ENCODE data around the gene NME4.
"Not testable (repeated sequence)": the region's sequence is repeated elsewhere in the genome, so short reads cannot be mapped to it uniquely, and the experiment has no call there.

Gene NME4

DNA sequence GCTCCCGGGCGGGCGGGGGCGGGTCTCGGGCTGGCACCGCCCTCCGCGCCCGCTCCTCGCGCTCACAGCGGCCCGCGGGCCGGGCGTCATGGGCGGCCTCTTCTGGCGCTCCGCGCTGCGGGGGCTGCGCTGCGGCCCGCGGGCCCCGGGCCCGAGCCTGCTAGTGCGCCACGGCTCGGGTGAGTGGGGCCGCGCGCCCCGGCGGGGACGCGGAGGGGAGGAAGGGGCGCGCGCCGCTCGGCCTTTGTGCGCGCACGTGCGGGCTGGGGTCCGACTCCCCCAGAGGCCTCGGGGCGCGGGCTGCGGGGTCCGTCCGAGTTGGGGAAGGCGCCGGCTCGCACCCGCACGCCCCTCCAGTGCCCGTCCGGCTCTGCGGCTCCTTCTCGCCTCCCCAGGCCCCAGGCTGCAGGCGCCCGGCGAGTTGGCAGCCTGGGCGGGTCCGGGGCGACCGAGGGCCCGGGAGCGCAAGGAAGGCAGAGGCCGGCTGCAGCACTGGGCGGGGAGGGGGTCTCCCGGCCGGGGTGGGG, at the start of gene NME4:
Gene NME4 (plus strand): TSS at position 65 of the 527 bp plus-strand sequence. CDS start 24 bp downstream, at position 89.
- FAIRE-seq = no peak

DNA sequence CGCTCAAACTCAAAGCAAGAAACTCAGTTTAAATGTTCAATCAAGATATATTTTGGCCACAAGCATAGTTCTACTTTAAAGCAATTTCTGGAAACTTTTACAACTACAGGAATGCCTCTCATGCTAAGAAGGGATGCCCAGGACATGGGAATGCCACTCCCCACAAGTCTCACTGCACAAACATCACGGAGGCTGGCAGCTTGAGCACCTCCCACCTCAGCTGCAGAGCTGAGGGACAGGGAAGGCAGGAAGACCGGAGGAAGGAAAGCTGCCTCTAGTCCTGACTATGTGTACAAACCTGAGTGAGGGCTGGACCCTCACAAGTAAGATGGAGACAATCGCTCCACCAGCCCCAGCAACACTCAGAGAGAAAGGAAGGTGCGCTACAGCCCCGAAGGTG, 49.8 kb upstream of the NME4 start:
- FAIRE-seq = no peak

DNA sequence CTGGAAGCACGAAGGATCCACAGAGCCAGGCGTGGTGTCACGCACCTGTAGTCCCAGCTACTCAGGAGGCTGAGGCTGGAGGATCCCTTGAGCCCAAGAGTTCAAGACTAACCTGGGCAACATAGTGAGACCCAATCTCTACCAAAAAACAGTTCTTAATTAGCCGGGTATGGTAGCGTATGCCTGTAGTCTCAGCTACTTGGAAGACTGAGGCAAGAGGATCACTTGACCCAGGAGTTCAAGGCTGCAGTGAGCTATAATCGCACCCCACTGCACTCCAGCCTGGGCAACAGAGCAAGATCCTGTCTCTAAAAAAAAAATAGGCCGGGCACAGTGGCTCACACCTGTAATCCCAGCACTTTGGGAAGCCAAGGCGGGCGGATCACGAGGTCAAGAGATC, 48.5 kb upstream of the NME4 start:
- FAIRE-seq = not testable (repeated sequence)

DNA sequence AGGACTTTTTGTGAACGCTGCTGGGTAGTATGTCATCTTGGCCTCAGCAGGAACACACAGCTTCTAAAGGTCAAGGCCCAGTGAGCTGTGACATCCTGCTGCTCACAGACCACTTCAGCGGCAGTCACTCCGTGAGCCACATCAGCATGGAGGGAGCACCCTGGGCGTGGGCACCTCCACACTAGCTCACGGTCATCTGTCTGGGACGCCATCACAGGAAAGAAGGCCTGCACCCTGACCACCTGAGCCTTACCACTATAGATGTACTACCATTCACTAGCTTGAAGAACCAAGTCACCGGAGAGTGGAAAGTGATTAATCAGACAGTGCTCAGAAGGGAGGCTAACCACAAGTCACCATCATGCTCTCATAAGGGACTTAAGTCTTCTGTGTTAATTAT, 47.8 kb upstream of the NME4 start:
- no peak for FAIRE-seq

DNA sequence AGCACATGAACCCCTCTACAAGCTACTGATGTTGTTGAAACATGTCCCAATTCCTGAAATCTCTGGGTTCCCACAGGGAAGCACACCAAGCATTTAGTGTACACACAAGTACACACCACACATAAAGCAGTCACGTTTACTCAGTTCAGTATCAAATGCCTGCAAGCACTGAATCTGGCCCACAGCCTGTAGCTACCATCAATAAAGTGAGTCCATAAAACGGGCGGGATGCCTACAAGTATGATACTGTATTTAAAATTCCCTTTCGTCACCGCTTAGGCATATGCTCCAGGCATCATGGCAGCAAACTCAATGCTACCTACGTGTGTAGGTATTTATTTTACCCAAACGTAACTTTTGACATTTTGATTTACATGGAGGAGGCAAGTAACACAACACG, 46.8 kb upstream of the NME4 start:
- FAIRE-seq = no peak

DNA sequence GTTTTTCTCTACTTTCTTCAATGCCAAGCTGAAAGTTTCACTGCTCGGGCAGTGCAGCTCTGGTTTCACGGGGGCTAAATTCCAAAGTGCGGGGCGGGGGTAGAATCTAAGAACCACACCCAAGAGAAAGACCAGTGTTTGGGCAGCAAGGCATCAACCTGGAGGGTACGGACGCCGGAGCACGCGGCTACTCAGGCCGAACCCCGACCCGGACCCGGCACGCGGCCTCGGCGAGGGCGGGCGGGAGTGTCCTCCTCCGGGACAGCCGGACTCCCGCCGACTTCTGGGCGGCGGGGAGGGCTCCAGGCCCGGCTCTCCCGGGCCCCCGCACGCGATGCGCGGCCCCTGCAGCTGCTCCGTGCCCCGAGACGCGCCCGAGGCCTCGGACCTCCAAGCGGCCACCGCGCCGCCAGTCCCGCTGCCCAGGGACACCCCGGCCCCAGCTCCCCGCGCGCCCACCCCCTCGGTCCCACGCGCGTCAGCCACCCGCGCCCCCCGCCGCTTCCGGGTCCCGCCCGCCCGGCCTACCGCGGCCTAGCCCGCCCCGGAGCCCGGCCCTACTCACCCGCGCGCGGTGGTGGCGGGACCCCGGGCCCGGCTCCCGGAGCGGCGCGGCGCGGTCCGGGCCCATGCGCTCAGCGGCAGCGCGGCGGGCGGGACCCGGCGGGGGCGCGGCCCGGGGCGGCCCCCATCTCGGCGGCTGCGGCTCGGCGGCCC, 45.0 kb upstream of the NME4 start:
- FAIRE-seq = no peak

DNA sequence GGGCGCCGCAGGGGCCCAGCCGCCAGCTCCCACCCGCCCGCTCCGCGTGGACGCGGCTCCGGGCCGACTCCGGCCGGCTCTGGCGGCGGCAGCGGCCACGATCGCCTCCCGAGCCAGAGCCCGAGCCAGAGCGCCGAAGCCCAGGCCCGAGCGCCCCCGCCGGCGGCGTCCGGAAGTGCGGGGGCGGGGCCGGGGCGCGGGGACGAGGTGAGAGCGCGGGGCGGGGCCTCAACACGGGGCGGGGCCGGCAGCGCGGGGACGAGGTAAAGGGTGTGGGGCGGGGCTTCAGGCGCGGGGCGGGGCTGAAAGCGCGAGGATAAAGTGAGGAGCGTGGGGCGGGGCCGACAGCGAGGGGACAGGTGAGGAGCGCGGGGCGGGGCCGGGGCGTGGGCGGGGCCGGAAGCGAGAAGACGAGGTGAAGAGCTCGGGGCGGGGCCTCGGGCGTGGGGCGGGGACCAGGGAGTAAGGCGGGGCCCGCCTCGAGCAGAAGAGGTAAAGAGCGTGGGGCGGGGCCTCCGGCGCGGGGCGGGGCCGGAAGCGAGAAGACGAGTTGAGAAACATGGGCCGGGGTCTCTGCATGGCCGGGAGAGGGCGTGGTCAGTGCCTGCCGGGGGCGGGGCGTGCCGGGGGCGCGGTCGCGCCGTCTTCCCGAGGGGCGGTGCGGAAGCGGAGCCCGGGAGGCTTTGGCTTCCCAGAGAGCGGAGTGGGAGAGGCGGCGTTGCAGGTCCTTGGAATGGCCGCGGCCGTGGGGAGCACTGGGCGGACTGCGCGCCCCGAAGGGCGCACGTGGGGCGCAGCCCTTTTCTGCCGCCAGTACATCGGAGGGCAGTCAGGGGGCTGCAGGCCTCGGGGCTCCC, 44.2 kb upstream of the NME4 start, which contains the start of gene AXIN1:
Gene AXIN1 (minus strand): TSS at position 177 of the 857 bp plus-strand sequence. CDS start 5,698 bp downstream, outside the sequence.
- no peak for FAIRE-seq

DNA sequence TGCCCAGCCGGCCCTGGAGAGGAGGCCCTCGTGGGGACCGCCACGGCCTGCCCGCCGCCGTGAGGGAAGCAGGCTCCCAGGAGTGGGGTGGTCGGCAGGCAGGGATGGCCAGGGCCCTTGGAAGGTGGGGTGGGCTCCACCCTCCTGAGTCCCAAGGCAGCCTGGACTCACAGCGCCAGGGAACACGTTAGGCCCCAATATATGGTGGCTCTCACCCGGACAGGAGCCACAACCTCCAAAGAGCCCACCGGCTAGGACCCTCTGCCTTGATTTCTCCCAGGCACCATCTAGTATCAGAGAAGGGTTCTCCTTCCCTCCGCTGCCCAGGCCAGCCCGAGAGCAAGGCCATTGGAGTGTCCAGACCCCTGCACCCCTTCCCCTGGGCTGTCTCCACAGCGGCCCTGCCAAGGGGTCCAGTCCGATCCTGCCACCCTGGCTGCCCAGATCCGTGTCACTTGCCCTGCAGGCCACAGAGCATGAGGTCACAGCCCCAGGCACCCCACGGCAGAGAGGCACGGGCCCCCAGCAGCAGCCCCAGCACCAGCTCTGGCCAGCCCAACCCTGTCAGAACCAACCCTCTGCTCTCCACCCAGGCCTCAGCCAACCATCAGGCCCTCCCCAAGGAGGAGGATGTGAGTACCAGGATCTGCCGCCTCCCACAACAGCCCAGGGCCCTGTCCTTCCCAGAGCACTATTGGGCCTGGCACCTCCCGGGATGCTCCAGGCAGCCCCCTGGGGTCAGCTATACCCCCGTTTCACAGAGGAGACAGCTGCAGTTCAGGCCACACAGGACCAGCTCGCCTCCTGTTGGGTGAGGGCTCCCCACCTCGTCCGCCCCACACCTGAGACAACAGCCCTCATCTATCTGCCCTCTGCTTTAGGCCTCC, 43.4 kb upstream of the NME4 start:
- FAIRE-seq = no peak

DNA sequence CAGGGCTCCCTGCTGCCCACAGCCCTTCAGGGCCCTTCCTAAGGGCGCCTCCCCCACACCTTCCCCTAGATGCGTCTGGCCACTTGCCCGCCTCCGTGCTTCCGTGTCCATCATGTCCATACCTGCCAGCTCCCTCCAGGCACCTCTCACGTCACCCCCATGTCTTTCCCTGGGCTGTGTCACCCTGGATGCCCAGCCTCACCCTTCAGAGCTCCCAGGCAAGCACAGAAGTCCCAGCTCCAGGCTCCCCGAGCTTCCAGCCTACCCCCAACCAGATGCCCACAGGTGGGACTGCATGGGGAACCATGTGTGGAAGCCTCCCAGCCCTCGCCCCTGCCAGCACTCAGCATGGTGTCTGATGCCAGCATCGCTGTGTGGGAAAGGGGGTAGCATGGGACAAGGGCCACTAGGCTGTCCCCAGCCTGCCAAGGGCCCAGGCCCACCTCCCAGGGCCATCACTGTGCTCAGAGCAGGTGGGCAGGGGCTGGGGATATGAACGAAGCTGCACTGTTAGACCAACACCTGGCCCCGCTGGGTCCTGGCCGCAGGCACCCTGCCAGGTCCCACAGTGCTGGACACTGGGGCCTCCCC, 42.6 kb upstream of the NME4 start:
- no peak for FAIRE-seq

DNA sequence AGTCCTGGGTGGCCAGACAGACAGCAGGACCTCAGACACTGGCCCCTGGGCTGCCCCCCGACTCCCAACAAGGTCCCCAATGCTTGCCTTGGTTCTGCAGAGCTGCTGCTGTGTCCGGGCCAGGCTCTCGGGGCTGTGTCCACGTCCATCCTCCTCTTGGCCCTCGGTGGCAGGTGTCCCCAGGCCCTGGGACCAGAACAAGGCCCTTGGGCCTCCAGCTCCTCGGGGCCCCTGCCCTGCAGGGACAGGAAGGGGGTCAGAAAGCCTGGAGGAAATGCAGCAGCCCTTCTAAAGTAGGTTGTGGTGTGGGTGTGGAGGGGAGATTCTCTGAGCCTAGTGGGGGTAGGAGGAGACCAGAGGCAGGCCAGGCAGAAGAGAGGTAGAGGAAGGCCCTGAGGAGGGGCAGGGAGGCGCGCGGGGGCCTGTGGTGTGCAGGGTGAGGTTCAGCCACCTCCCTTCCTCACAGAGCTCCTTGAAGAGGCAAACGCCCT, 42.0 kb upstream of the NME4 start:
- no peak for FAIRE-seq

DNA sequence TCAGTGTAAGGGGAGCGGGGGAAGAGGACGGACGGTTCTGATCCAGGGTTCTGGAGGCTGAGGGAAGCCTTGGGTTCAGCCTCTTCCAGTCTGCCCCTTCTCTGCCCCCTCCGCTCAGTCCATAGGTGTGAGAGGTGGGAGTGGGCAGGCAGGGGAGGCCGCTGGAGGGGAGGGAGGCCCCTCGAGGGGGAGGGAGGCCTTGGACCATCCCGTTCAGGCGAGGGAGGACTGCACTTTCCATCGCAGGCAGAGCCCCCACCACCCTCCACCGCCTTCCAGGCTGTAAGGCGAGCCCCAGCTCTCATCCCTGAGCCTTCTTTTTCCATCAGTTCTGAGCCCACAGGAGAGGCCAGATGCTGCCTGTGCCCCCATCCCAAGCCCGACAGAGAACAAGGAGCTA, 40.3 kb upstream of the NME4 start:
- no peak for FAIRE-seq

DNA sequence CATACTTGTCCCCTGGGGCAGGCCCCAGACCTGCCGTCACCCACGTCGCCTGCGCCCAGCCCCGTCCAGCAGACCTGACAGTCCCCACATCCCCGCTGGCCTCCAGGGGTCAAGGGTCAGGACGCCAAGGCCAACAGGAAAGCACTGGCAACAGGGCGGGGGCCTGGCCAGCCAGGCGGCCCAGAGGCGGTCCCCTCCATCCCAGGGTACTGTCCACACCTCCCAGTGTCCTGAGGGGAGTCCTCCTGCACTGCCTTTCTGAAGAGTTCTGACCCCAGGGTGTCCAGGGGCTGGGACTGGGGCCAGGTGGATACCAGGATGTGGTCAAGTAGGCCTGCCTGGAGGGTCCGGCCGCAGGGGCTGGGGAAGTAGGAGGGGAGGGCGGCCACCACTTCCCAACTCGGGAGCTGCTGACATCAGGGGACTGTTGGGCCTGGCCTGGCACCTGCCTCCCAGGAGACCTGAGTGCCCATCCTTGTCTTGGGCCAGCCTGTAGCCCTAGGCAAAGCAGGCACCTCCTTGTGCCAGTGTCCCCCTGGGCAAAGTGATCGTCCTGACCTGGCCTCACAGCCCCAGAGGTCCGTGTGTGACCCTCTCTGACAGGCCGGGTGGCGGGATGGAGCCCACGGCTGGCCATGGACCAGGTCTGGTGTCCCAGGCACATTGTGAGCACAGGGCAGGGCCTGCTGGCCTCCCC, 37.8 kb upstream of the NME4 start:
- no peak for FAIRE-seq

DNA sequence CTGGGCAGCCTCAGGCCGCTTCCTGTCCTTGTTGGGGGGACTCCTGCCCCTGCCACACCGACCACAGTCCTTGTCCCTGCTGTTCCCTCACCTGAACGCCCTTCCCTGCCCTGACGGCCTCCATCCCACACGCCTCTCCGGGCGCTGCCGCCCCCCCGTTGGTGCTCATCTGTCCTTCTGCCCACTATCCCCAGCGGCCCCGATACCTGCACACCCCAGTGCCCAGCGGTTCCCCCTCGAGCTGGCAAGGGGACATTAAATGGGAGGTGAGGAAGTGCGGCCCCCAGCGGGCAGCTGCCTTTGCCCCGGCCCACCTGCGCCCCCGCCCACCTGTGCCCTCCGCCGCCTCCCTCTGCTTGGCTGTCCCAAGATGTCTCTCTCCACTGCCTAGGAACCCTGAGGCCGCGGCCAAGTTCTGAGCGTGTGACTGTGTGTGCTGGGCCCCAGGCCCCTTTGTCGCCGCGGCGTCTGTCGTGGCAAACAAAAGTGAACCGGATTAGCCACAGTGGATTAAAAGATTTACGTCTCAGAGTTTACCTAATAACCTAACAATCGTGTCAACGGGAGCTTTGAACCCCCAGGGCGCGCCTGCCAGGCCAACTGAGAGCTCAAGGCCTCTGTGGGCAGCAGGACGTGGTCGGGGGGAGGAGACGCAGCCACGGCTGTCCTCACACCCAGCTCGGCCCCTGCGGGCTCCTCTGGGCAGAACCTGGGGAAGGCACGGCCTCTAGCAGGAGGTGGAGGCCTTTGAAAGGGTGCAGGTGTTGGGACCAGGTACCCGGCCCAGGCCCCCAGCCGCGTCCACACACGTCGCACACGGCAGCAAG, 36.9 kb upstream of the NME4 start:
- no peak for FAIRE-seq

DNA sequence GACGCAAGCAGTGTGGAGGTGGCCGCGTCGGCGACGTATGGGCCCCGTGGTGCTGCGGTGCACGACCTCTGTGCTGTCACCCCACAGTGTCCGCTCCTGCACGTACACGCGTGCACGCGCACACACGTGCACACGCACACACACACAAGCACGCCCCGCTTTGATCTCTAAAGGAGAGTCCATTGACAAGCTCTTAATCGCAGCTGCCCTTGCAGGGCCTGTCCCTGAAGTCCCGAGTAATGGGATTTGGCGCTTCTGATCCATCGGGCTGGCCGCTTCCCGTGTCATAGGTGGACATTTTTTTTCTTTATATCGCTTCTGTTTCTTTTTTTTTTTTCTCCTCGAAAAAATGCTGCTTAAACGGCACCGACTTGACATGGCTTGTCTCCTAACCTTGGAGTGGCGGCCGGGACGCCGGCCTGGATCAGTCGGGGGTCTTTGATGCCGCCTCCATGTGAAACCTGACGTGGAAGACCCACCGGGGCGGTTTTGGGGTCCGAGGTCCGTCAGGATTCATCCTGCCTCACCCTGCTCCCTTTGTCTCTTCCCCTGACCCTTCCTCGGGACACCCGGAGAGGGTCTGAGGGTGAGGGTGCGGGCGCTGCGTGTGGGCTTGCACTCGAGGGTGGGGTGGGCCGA, 36.2 kb upstream of the NME4 start:
- FAIRE-seq = no peak

DNA sequence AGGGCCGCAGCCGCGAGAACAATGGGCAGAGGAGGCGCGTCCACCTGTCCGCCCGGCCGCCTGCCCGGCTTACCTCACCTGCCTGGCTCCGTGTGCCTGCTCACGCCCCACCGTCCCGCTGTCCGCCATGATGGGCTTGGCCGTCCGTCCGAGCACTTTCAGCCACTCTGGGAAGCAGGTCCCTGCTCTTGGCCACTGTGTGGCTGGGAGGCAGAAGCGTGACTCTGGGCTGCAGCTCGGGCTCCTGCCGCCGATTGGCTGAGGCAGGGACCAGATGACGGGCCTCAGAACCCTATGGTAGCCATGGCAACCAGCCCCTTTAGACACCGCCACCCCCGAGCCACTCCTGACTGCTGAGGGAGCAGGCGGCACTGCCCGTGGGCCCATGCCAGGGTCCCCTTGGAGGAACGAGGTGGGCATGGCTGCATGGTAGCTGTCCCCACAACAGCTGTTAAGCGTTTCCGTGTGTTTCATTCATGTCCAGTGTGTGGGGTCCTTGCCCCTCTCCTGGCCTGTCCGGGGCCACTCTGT, 35.6 kb upstream of the NME4 start:
- FAIRE-seq = no peak

DNA sequence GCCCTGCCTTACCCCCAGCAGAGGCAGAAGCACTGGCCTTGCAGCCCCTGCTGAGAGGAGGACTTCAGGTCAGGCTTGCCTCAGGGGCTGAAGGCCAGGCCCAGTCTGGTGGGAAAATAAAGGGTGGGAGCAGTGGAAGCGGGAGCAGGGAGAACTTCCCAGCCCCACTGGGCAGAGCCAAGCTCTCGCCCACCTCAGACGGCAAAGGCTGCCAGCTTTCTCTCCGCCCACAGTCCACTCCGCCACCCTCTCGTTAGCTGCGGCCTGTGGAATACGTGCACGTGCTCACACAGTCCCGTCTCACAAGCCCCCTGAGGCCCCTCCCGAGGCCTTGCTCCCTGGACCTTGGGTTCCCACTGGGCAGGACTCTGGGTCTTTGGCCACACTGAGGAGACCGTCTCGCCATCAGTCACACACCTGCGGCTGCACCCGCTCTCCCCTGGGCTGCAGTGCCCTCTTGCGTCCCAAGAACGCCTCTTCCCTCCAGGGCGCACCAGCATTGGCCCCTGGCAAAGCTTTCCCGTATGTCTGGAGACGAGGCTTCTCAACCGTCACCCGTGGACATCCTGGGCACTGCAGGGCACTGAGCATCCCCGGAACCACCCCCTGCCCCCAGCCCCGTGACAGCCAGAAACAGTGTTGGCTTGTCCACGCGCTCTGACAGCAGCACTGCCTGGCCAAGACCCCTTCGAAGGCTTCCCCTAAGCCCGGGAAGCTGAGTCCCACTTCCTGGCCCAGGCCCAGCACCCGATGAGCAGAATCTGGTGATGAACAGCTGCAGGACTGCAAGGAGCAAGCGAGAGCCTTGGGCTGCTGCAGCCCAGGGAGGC, 34.9 kb upstream of the NME4 start:
- FAIRE-seq = no peak

DNA sequence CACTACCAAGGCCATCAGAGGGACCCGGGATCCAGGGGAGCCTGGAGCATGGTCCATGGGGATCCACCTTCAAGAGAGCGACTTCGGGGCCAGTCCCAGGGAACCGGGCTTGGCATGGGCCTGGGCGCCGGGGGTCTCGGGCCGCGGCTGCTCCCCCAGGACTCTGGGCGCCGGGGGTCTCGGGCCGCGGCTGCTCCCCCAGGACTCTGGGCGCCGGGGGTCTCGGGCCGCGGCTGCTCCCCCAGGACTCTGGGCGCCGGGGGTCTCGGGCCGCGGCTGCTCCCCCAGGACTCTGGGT, 34.3 kb upstream of the NME4 start:
- not testable (repeated sequence) for FAIRE-seq

DNA sequence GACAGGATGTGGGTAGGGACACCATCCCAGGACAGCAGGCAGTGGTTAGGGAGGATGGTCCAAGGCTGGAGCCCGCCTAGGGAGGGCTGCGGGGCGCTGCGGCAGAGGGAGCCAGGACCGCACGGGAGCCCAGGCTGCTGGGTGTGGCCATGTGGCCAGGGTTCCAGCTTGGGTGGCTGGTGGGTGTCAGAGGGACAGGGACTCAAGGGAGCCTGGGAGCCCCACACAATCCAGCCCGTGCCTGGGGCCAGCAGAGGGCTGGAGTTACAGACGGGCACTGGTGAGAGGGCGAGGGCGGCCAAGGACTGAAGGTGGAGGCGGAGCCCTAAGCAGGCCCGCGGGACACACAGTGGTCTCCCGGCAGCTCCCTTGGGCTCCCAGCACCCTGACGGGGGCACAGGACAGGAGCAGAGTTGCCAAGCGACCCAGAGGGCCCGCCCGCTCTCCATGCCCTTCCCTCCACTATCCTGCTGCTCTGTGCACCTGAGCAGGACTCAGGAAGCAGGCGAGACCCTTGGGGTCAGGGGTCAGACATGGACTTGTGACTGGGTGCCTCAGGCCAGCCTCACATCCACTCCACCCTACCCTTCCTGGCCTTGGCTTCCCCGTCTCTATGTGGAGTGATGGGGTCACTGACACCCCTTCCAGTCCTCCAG, 33.8 kb upstream of the NME4 start:
- FAIRE-seq = no peak
